H1 (cell line): Measurements from ENCODE around the gene APOA1.

Experiments used
- MAX ChIP-seq: IDR thresholded peaks from 2 replicates; pipeline ENCODE4 v1.6.1; 2012; ENCODE audit warnings: inconsistent platforms
- POLR2A ChIP-seq, 2 experiments: IDR thresholded peaks; 1 replicate in 1 of 2; 2 replicates in 1 of 2; pipeline ENCODE4 v1.6.1; 2011; ENCODE audit warnings: low read depth in 2 of 2, low read length in 2 of 2, mild to moderate bottlenecking in 2 of 2; ENCODE audit errors: control extremely low read depth in 1 of 2

GRCh38 chr11:116811194-116811593 lies 26.2 kb downstream of the APOA1 start:
- no peak for TF ChIP-seq POLR2A (IDR thresholded peaks at IDR 0.05; ENCODE audit: control extremely low read depth in 1 of 2, low read depth in 2 of 2, low read length in 2 of 2)
- no peak for TF ChIP-seq MAX
